GM19395 (cell line): ENCODE data around the gene RNF141.

Experiments used
- ATAC-seq: cut with Tn5 transposase; IDR thresholded peaks from one replicate; pipeline ENCODE4 v1.9.1; 2021; ENCODE audit warnings: mild to moderate bottlenecking, moderate library complexity; ENCODE audit not compliant: unreplicated experiment

The RNF141 gene

DNA sequence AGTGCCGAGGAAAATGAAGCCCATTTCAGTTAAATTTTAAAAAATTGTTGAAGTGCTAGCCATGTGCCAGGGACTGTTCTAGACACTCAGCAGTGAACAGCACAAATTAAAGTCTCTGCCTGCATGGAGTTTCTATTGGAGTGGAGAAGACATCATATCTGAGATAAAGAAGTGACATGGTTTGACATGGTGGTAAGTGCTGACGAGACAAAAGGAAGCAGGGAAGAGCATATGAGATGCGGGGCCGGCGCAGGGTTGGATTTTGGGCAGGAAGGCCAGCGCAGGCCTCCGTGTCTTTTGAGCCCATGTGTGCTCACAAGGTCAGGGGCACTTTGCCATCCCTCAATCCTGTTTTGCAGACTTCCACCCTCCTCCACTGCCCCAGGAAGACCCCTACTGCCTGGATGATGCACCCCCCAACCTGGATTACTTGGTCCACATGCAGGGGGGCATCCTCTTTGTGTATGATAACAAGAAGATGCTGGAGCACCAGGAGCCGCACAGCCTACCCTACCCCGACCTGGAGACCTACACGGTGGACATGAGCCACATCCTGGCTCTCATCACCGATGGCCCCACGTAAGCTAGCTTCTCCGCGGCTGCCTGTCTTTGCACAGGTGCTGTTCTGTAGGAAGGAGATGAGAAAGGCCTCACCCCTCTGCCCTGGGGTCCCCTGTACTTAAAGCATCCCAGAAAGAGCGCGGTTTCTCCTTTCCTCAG is 56.4 kb downstream of the RNF141 start:
- ATAC-seq = no peak

DNA sequence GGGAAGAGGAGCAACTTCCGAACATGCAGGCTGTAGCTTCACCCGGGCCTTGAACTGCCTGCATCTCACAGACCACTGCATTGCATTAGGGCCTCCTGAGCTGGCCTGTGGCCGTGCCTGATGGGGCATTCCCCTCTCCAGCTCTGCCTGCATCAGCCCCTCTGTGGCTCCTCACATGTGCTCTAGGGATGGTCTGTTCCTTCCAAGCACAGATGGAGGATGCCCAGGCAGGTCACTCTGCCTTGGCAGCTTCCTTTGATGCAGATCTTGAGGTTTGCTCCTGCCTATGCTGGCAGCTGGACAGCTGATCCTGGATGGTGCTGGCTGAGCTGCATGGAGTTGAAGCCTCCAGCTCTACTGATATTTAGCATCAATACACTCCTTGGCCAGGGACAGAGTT is 57.4 kb downstream of the RNF141 start:
- no peak for ATAC-seq

DNA sequence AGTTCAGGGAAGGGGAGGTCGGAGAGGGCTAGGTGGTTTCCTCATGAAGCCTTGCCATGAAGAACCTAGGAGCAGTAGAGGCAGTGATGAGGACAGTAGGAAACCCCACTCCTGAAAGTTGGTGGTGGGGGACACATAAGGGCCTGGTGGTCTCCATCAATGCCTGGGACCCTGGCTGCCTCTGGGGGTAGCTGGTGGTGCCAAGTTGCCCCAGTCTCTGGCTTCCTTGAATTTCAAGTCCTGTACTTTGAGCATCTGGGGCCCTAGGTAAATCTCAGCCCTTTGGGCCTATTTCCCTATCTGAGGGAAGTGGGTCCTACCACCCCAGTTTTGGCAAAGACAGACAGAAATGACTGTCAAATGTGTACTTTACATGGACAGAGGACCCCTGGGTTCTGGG is 57.8 kb downstream of the RNF141 start:
- no peak for ATAC-seq

DNA sequence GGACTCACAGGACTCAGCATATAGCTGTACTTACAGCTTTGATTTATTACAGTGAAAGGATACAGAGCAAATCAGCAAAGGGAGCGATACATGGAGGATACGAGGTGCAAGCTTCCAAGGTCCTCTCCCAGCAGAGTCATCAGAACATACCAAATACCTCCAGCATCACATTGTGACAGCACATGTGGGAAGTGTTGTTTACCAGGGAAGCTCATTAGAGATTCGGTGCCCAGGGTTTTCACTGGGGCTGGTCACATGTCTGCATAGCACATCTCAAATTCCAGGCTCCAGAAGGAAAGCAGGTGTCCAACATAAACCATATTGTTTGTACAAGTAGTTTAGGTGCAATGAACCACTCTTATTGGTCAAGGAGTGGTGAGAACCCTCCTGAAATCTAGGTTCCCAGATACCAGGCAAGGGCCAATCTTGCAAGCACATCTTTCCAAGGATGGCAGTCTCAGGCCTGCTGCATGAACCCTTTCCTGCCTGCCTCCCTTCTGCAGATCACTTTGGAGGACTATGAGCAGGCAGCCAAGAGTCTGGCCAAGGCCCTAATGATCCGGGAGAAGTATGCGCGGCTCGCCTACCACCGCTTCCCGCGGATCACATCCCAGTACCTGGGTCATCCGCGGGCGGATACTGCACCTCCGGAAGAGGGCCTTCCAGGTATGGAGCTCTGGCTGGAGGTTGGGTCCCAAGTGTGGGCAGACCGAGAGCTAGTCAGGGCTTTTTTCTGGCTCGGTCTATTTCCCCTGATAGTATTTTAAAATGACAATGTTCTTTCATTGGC is 59.2 kb downstream of the RNF141 start:
- ATAC-seq = no peak

DNA sequence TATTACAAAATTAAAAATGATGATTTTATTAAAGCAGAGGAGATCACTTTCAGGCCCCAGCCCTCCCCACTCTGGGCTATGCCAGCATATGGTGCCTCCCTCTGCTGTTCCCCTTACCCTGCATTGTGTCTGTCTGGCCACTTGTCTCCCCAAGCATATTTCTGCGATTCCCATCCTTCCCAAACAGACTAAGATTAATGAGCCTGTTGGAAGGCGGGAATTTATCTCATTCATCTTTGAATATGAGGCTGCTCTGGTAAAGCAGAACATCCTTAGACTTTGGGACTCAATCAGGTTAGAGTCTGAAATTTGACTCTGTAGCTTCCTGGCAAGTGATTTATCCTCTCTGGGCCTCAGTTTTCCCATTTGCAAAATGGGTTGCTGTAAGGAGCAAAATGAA is 60.2 kb downstream of the RNF141 start:
- ATAC-seq = no peak

DNA sequence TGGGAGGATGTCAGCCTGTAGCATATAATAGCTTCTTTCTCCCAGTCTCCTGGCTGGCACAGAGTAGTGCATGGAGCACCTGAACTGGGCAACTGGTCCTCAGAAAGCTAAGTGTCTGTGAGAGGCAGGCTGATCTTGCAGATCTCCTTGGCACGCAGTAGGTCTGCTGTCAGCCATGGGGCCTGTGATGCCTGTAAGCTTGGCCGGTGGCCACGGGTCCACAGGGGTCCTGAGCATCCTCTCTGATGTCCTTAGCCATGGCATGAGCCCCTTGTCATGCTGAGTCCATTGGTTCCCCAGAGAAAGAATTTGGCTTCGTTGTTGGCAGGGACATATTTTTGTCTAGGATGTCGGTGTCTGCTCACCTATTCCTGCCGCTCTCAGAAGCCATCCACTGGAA is 61.0 kb downstream of the RNF141 start:
- ATAC-seq = no peak

DNA sequence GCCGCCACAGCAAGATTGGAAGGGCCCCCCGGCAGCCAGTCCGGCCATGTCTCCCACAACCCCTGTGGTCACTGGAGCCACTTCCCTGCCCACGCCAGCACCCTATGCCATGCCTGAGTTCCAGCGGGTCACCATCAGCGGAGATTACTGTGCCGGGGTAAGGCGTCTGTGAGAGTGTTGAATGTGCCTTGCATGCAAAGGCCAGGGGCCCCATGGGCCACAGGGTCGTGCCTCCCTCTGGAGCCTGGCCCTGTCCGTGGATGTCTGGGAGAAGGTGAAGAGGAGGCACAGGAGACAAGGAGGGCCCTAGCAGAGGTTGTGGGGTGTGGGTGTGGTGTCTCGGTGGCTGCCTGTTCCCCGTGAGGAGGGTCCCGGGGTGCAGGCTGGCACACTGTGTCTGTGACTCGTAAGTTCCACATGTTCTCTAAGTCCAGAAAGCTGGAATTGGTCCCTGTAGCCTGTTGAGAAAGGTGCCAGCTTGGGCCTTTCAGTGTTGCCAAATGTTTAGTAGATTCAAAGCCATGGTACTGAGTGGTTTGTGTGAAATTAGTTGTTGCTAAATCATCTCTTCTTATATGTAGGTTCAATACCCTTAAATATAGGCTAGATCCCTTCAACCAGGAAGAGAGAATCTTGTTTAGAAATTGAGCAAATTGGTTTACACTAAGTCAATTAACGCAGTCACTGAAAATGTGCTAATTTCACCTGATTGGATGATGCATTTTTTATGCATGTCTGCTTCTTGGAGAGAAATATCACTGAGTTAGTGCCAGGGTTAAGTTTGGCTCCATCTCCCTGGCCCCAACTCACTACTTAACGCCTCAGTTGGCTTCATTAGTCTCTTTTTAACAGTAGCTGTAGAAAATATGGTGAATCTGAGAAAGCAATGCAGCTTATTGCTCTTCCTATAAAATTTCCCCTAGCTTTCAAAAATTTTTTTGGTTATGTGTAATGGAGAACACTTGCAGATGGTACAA is 62.1 kb downstream of the RNF141 start:
- ATAC-seq = no peak

DNA sequence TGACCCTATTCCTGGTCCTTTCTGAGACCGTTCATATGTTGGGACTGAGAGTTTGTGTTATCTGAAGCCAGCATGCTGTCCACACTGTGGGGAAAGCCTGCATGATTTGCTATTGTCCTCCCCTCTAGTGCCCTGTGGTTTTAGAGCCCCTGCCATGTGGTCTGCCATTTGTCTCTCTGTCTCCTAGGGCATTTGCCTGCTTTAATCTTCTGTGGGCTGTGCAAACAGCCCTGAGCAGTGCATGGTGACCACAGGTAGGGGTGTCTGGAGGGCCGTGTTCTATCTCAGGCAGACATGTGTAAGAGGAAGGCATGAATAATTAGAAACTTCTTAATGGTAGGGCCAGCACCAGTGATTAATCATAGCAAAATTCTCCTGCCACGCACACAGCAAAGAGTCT is 62.9 kb downstream of the RNF141 start:
- ATAC-seq = no peak

DNA sequence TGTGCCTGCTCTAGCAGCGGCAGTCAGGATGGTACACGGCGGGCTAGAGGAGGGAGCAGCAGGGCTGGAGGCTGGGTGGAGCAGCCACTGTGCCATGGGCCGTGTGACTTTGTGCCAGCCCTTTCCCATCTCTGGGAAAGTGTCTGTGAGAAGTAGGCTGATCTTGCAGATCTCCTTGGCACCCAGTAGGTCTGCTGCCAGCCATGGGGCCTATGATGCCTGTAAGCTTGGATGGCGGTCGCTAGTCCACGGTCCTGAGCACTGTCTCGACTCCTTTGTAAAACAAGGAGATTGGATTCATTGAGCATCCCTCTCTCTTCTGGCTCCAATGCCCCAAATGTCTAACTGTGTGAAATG is 63.3 kb downstream of the RNF141 start:
- no peak for ATAC-seq

DNA sequence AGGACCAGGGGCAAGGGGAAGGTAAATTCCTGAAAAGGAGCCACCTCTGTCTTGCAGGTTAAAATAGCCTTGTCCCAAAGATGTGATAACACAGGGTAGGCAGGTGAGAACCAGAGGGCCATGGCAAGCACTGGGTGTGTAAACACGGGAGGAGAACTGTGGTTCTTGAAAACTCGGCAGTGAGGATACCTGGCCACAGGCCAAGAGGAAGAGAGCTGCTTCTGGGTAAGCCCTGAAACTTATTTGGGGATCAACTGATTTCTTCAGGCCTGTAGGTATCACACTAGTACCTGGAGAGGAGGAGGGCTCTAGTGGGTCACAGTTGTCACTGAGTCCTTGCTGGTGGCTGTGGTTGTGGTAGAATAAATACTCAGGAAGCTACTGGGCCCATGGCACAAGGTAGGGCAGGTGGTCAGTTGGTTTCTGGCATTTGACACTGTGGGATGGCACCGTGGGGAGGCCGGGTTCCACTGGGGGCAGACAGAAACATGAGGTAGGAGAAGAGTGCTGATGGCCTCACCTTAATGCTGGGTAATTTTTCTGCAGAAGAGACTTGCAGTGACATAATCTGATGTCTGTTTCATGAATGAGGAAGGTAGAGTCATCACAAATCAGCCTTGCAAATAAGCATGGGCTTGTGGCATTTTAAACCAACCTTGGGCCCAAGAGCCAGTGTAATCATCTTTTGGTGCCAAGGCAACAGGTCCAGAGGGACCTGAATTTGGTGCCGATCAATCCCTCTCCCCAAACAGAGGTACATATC is 63.9 kb downstream of the RNF141 start:
- ATAC-seq = no peak

DNA sequence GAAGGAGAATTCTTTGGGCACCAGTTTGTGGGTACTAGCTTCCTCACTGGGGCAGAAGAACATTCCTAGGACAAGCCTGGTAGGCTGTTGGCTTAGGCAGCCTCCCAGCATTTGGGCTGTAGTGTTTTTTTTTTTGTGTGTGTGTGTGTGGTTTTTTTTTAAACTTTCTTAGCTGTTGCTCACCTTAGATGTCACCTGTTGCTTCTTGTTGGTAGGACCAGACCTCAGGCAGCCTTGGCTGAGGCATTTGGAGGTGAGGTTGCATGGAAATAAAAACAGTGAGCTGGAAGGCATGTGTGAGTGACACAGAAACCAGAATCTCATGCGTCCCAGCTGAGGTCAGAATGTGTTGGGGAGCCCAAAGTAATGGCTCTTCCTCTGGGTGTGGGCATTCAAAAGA is 64.6 kb downstream of the RNF141 start:
- no peak for ATAC-seq

DNA sequence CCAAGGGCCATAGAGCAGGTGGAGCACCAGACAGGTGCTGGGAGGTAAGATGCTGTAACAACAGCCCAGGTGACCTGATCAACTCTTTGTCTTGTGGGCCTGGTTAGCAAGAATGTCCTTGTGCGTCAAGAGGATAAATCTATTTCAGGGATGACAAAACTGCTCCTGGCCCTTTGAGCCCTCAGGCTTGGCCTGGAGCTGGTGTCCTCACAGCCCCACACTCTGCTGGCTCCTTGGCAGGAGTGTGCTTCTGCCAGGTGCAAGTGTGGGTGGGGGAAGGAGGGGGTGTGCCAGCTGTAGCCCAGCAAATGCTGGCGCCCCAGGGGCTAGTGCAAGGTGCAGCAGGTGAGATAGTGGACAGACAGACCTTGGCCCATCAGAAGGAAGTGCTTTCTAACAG is 66.4 kb downstream of the RNF141 start:
- ATAC-seq = no peak

DNA sequence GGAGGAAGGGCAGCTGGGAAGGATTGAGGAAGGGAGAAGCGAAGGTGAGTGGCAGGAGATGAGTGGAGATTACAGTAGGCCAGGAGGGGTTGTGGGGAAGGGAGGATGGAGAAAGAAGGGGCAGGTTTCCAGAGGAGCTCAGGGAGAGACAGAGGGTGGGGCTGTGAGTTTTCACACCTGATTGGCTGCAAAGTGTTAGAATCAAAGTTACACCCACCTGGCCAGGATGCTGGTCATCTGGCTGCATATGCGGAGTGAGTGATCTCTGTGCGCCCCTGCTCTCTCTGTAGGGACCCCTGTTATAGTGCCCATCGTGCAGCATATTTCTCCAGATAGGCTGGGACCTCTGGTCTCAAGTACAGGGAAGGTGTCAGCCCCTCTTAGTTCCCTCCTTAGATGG is 67.6 kb downstream of the RNF141 start:
- ATAC-seq = no peak

DNA sequence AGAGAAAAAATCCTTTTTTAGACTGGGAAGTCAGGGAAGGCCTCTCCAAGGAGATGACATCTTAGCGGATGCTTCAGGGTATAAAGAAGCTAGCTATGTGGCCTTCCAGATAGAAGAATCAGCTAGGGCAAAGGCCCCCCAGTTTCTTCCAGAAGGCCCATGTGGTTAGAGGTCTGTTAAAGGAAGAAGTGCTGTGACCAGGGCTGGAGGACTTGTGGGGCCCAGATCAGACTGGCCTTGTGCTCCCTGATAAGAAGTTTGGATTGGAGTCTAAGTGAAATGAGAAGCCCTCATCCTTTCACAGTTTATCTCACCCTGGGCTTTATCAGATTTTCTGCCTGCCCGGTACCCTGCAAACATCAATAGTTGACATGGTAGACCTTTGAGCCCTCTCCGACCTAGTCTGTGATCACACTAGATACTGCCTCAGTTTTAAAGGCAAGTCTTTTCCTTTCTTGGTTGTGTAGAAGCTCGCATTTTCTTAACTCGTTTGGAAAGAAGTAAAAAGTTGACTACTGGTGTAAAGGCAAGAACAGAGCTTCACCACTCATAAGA is 78.2 kb downstream of the RNF141 start:
- no peak for ATAC-seq
